ENCODE measurements around the gene NEIL1.
"Not testable (repeated sequence)": the region's sequence is repeated elsewhere in the genome, so short reads cannot be mapped to it uniquely, and the experiment has no call there.

NEIL1 gene

DNA sequence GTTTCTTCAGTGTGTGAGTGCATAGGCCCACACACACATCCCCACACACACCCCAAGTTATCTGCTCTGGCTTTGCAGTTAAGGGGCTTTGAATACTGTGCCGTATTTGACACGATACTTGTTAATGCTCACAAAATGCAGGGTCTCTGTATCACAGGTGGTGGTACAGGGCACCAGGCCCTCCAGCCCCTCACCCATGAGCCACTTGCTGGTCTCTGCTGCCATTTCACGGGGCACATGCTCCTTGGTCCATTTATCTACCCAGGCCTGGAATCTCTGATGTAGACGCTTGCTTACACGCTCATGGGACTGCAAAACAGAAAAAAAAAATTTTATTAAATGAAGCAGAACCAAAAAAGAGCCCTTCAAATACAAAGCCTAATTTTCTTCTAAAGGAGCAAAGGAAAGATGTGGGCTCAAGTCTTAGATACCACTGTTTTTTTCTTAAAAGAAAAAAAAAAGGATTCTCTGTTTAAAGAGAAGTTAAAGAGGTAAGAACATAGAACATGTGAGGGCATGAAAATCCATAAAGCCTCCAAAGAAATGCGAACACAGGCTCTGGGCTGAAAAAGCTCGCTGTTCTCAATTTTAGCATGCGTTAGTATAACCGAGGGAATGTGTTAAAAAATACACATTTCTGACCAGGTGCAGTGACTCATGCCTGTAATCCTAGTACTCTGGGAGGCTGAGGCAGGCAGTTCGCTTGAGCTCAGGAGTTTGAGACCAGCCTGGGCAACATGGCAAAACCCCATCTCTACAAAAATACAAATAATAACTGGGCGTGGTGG lies 25.3 kb downstream of the NEIL1 start:
- no peak for DNase-seq (ENCODE audit: low read depth in 2 of 2)

DNA sequence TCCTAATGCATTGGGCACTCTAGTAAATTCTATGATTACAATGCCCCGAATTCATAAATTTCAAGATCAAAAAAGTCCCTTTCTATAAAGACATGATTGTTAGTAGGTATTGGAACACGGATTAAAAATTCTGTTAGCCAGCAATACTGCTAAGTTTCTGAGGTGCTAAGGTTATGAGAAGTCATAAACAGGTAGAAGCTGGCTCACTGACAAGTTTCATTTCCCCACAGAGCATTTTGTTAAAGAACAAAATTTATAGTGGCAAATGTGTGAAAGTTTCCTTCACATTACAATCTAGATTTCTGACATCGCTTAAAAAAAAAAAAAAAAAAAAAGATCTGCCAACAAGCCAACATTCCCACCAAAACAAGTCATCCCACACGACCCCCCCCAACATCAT lies 33.9 kb downstream of the NEIL1 start:
- DNase-seq (ENCODE audit: low read depth in 2 of 2), result no peak

DNA sequence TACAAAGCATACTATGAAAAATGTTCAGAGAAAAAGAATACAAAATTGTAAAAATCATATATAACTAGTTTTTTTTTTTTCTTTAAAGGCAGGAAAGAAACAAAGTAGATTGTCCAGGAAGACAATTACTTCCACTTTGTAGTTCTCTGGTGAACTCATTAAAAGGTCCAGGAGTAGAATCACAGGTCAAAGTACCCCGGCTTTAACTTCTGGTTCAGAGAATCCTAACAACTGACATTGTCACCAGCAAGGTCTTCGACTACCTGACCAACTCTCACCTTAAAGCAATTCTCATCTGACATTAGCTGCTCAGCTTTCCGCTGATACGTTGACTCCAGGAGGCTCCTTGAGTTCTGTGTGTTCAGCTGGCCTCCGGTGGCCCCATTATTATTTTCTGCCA lies 37.1 kb downstream of the NEIL1 start:
- not testable (repeated sequence) for DNase-seq (ENCODE audit: low read depth in 2 of 2)

DNA sequence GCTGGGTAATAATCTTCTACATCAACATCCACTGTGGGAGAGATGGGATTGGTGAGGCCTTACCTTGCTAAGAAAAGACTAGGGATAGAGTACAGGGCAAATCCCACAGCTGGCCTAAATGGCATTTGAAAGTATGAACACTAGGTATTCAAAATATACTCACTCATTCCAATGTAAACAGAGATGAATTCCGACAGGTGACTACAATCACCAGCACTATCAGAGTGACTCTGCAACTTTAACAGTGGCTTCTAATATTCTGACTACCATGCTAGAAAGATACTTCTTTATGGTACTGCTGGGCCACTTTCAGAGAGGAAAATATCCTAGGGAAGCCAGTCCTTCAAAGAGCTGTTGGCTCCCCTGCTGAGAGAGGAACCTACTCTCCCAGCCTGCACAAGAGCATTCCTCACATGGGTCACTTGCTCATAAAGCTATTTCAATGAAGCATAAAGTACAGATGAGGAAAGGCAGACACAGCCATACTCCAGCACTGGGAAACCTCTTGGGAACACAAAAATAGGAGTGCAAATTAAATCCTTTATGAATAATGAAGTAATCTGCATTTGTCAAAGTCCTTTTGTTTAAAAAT lies 43.0 kb downstream of the NEIL1 start:
- no peak for DNase-seq (ENCODE audit: low read depth in 2 of 2)

DNA sequence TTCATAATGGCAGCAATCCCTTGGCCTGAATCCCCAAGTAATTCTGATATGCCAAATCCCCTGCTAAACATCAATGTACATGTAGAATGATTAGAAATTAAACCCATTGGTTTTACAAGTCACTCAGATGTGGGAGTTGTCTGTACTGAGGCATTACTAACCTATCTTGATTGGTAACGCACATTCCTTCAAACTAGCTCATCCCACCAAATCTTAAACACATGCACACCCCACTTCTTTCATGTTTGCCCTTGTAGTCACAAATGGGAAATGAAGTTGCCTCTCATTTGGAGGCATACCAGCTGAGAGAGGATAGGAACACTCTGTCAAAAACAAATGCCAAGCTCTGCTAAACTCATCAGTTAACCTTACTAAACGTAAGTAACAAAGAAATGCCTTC lies 50.7 kb downstream of the NEIL1 start:
- no peak for DNase-seq (ENCODE audit: low read depth in 2 of 2)

DNA sequence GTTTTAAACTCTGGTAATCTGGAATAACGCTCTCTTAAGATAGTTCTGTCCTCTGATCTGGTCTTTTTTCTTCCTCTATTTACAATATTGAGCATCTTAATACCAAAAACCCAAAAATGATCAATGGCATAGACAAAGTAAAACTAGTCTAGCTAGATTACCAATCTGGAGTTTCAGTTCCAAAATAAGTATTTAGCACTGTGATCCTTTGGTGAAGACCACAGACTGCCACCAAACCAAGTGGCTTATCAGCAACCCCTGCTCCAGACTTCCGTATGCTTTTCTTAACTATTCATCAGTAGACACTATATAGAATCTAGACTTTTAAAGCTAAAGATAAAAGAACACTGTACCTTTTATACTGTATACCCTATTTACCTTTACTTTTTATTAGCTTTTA lies 57.1 kb downstream of the NEIL1 start:
- no peak for DNase-seq (ENCODE audit: low read depth in 2 of 2)
